Sigmoid colon (tissue), 7 donors: ENCODE data around the gene STX17. TPM values are rescaled to one million over a fixed set of nuclear protein-coding genes. Genes with fewer than 3 reads are reported as not detected.

ENCODE experiments used
- DNase-seq: peaks from one replicate; pipeline ENCODE4 v3.0.0-alpha.2; 2019
- H3K27ac ChIP-seq, 4 donors: fragments of 200-600 bp; sonication (generic); one replicate each; pipeline ENCODE4 v1.5.1; 2016 to 2019; ENCODE audit warnings: mild to moderate bottlenecking in 1 of 4
- H3K27me3 ChIP-seq, 3 donors: fragments of 200-600 bp; sonication (generic); one replicate each; pipeline ENCODE4 v1.5.1; 2019; ENCODE audit warnings: mild to moderate bottlenecking in 1 of 3
- H3K36me3 ChIP-seq, 4 donors: fragments of 200-600 bp; sonication (generic); one replicate each; pipeline ENCODE4 v1.5.1; 2016 to 2019
- H3K4me1 ChIP-seq, 4 donors: fragments of 200-600 bp; sonication (generic); one replicate each; pipeline ENCODE4 v1.5.1; 2017 to 2019
- H3K4me3 ChIP-seq, 4 donors: fragments of 200-600 bp; sonication (generic); one replicate each; pipeline ENCODE4 v1.5.1; 2017 to 2019; ENCODE audit warnings: mild to moderate bottlenecking in 2 of 4, moderate library complexity in 1 of 4
- H3K9me3 ChIP-seq, 4 donors: fragments of 200-600 bp in 3 of 4; sonication (generic) in 3 of 4; one replicate each; pipeline versions ENCODE4 v1.5.1 to v1.6.1; 2013 to 2019
- EP300 ChIP-seq, 4 donors: sonication (generic); formaldehyde crosslinking; IDR thresholded peaks; one replicate each; pipeline ENCODE4 v1.6.1; 2017; ENCODE audit warnings: antibody characterized with exemption in 4 of 4
- POLR2A ChIP-seq, 2 donors: fragments of 450-650 bp; IDR thresholded peaks; one replicate each; pipeline ENCODE4 v1.6.1; 2016; ENCODE audit warnings: antibody characterized with exemption in 2 of 2, mild to moderate bottlenecking in 2 of 2, moderate library complexity in 2 of 2
- POLR2AphosphoS5 ChIP-seq, 4 donors: sonication (generic); formaldehyde crosslinking; IDR thresholded peaks; one replicate each; pipeline ENCODE4 v1.6.1; 2017; ENCODE audit warnings: antibody characterized with exemption in 4 of 4
- WGBS, 2 donors: extraction: QIAGEN DNeasy Blood & Tissue Kit; methylation state at CpG; one replicate each; pipeline ENCODE4 v1.1.7; 2013; 5-methylcytosine and 5-hydroxymethylcytosine counted together
- intact Hi-C: fragments of 100-400 bp; cut with DNase I; formaldehyde crosslinking; loops from one replicate; pipeline ENCODE4 v1.15.1; 2023
- polyA plus RNA-seq, 3 donors: library from polyadenylated mRNA; stranded (reverse); fragments of 200-250 nt; gene quantifications; one replicate each; pipeline ENCODE4 v1.2.3, GENCODE V29; 2013
- total RNA-seq, 4 donors: library from RNA; depleted of rRNA; stranded (reverse); fragments of >200 nt; gene quantifications; one replicate each; pipeline ENCODE4 v1.1.0, GENCODE V29; 2016
- TF ChIP-seq, protein P1 (sequence below), 4 experiments: fragments of 450-650 bp in 3 of 4; fragments of 200-600 bp in 1 of 4; IDR thresholded peaks; one replicate each; pipeline ENCODE4 v1.5.1; 2016 to 2019; ENCODE audit warnings: antibody characterized with exemption in 4 of 4, mild to moderate bottlenecking in 3 of 4, moderate library complexity in 2 of 4
- donor health status: healthy with polysubstance abuse.
- donor health status: Bipolar disorder and iron deficiency.
- donor health status: healthy.

The STX17 gene
- total and polyA plus RNA-seq, 7 donors, result 10.8 to 63.7 (median 33.4) TPM

DNA sequence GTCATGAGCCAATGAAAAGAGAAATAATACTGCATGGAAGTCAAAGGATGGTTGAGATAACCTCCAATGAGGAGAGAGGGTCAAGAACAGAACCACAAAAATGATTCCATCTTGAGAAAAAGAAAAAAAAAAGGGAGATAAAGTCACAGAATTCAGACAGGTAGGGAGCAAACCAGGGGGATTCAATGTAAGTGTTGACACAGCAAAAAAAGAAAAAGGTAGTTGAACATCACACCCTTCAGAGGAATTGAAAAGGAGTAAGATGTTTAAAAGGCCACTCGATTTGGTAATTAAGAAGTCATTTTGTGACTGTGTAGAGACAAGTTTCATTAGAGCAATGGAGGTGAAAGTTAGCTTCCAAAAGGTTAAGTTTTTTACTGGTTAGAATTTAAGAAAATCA is 113.1 kb downstream of the STX17 start:
- H3K4me3 ChIP-seq, result no peak overlapping the region
- no peaks in the 10 kb centered on the region for H3K27me3 ChIP-seq
- H3K9me3 ChIP-seq, result no peaks in the 10 kb centered on the region
- intact Hi-C loops, result loop anchor here (5.0 kb wide), 1 partner anchor 72 kb away; no protein-coding TSS in a partner anchor
- H3K36me3 ChIP-seq, result peaks cover 0 to 58% (median 9%) of the 10 kb centered on the region in 4 donors
- no peak overlapping the region for H3K27ac ChIP-seq
- TF ChIP-seq POLR2A (IDR thresholded peaks at IDR 0.05) (no peak), EP300 (IDR thresholded peaks at IDR 0.05) (no peak), POLR2AphosphoS5 (IDR thresholded peaks at IDR 0.05) (no peak)
- TF ChIP-seq, protein P1, sequence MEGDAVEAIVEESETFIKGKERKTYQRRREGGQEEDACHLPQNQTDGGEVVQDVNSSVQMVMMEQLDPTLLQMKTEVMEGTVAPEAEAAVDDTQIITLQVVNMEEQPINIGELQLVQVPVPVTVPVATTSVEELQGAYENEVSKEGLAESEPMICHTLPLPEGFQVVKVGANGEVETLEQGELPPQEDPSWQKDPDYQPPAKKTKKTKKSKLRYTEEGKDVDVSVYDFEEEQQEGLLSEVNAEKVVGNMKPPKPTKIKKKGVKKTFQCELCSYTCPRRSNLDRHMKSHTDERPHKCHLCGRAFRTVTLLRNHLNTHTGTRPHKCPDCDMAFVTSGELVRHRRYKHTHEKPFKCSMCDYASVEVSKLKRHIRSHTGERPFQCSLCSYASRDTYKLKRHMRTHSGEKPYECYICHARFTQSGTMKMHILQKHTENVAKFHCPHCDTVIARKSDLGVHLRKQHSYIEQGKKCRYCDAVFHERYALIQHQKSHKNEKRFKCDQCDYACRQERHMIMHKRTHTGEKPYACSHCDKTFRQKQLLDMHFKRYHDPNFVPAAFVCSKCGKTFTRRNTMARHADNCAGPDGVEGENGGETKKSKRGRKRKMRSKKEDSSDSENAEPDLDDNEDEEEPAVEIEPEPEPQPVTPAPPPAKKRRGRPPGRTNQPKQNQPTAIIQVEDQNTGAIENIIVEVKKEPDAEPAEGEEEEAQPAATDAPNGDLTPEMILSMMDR (IDR thresholded peaks at IDR 0.05), result no peak
- 96% methylated on average over 1 of the region's 1 CpG for WGBS, 2 donors
- no peaks in the 10 kb centered on the region for H3K4me1 ChIP-seq
- no peak for DNase-seq

Other genes with a start within 250 kb of the STX17 start
- 1 to 10 TPM; 1.1 to 6.4 (median 5.0) TPM for gene NR4A3, start 84.8 kb upstream of the STX17 start, total RNA-seq
- 1 to 10 TPM; 1.1 to 1.2 (median 1.2) TPM for gene NR4A3, start 84.8 kb upstream of the STX17 start, polyA plus RNA-seq
- gene ERP44, start 192.3 kb downstream of the STX17 start, total RNA-seq, result 10 to 100 TPM; 10.6 to 14.3 (median 12.8) TPM
- gene ERP44, start 192.3 kb downstream of the STX17 start, polyA plus RNA-seq, result 10 to 100 TPM in 2 of 3 donors, 1 to 10 TPM in 1; 6.6 to 22.1 (median 11.3) TPM
- gene INVS, start 192.6 kb downstream of the STX17 start, total RNA-seq, result 10 to 100 TPM; 27.4 to 41.3 (median 29.3) TPM
- 1 to 10 TPM; 1.2 to 6.4 (median 6.0) TPM for gene INVS, start 192.6 kb downstream of the STX17 start, polyA plus RNA-seq